ENCODE data around the gene ADO.

Gene ADO

GRCh38 chr10:62763155-62763554 lies 41.4 kb upstream of the ADO start:
- no peak overlapping the region for H3K4me3 ChIP-seq (replicated peaks; ENCODE audit: low read depth, low read length)
- TF ChIP-seq CTCF (IDR thresholded peaks at IDR 0.05; ENCODE audit: low read depth, low read length, missing control alignments): no peak
- no peak for DNase-seq (ENCODE audit: extremely low read depth, low read depth)

- TF ChIP-seq CTCF (IDR thresholded peaks at IDR 0.05; ENCODE audit: low read depth, low read length, missing control alignments): no peak
- DNase-seq (ENCODE audit: extremely low read depth, low read depth): no peak
These were observed 40.5 kb upstream of the ADO start for GRCh38 chr10:62764011-62764410.

GRCh38 chr10:62765726-62766125 lies 38.8 kb upstream of the ADO start:
- TF ChIP-seq CTCF (IDR thresholded peaks at IDR 0.05; ENCODE audit: low read depth, low read length, missing control alignments): no peak
- H3K4me3 ChIP-seq (replicated peaks; ENCODE audit: low read depth, low read length): no peak overlapping the region
- no peak for DNase-seq (ENCODE audit: extremely low read depth, low read depth)

More at GRCh38 chr10:62764011-62764410, 40.5 kb upstream of the ADO start:
- H3K4me3 ChIP-seq (replicated peaks; ENCODE audit: low read depth, low read length): no peak overlapping the region

- no peak for TF ChIP-seq CTCF (IDR thresholded peaks at IDR 0.05; ENCODE audit: low read depth, low read length, missing control alignments)
- no peak overlapping the region for H3K4me3 ChIP-seq (replicated peaks; ENCODE audit: low read depth, low read length)
- no peak for DNase-seq (ENCODE audit: extremely low read depth, low read depth)
These were observed 38.1 kb upstream of the ADO start for GRCh38 chr10:62766386-62766785.

GRCh38 chr10:62769574-62770242 lies 34.8 kb upstream of the ADO start:
- no peak for DNase-seq (ENCODE audit: extremely low read depth, low read depth)
- TF ChIP-seq CTCF (IDR thresholded peaks at IDR 0.05; ENCODE audit: low read depth, low read length, missing control alignments): no peak
- H3K4me3 ChIP-seq (replicated peaks; ENCODE audit: low read depth, low read length): no peak overlapping the region

GRCh38 chr10:62772186-62772974 lies 32.1 kb upstream of the ADO start:
- DNase-seq (ENCODE audit: extremely low read depth, low read depth): no peak
- TF ChIP-seq CTCF (IDR thresholded peaks at IDR 0.05; ENCODE audit: low read depth, low read length, missing control alignments): no peak
- no peak overlapping the region for H3K4me3 ChIP-seq (replicated peaks; ENCODE audit: low read depth, low read length)

Data from HFF-Myc (cell line).